HT-29 (cell line): ENCODE measurements around the gene USP8. TPM values are rescaled to one million over a fixed set of nuclear protein-coding genes. Genes with fewer than 3 reads are reported as not detected.
"Not testable (repeated sequence)": the region's sequence is repeated elsewhere in the genome, so short reads cannot be mapped to it uniquely, and the experiment has no call there.

Experiments
- DNase-seq: peaks from one replicate; pipeline ENCODE4 v3.0.0-alpha.2; 2015; ENCODE audit warnings: low spot score
- total RNA-seq: library from RNA; depleted of rRNA; stranded (reverse); fragments of >200 nt; shearing (Covaris generic); gene quantifications from 2 replicates; pipeline ENCODE4 v1.2.3, GENCODE V29; 2014

Gene USP8
- total RNA-seq, 1 experiment from 2014 or later: 25.6 TPM

- no peak for DNase-seq
Observed at GRCh38 chr15:50440932-50441331, 16.7 kb downstream of the USP8 start.

- DNase-seq: no peak
Observed at GRCh38 chr15:50452927-50453326, 28.7 kb downstream of the USP8 start.

- DNase-seq: no peak
Observed at GRCh38 chr15:50458348-50459112, 34.3 kb downstream of the USP8 start.

- DNase-seq: no peak
Observed at GRCh38 chr15:50463423-50464358, 39.5 kb downstream of the USP8 start.

- no peak for DNase-seq
Observed at GRCh38 chr15:50471072-50471471, 46.9 kb downstream of the USP8 start.

GRCh38 chr15:50476143-50476542, 51.9 kb downstream of the USP8 start:
- no peak for DNase-seq

- DNase-seq: no peak
Observed at GRCh38 chr15:50484781-50485180, 60.6 kb downstream of the USP8 start.

GRCh38 chr15:50485389-50485788, 61.2 kb downstream of the USP8 start:
- DNase-seq: no peak

- DNase-seq: no peak
Observed at GRCh38 chr15:50487287-50487686, 63.1 kb downstream of the USP8 start.

GRCh38 chr15:50493625-50494024, 69.4 kb downstream of the USP8 start:
- DNase-seq: no peak

GRCh38 chr15:50494547-50494946, 70.3 kb downstream of the USP8 start:
- not testable (repeated sequence) for DNase-seq

GRCh38 chr15:50496692-50497091, 72.5 kb downstream of the USP8 start:
- no peak for DNase-seq

- DNase-seq: no peak
Observed at GRCh38 chr15:50500352-50500751, 76.1 kb downstream of the USP8 start.

GRCh38 chr15:50501815-50502214, 77.6 kb downstream of the USP8 start:
- no peak for DNase-seq

- peak; percentile 17 for DNase-seq
Observed at GRCh38 chr15:50503144-50503543, 78.9 kb downstream of the USP8 start.

GRCh38 chr15:50505656-50506055, 81.5 kb downstream of the USP8 start:
- not testable (repeated sequence) for DNase-seq

GRCh38 chr15:50506121-50506520, 81.9 kb downstream of the USP8 start:
- DNase-seq: no peak

GRCh38 chr15:50513001-50513400, 88.8 kb downstream of the USP8 start:
- DNase-seq: no peak

GRCh38 chr15:50519740-50520425, 95.7 kb downstream of the USP8 start:
- no peak for DNase-seq

GRCh38 chr15:50523851-50524251, 99.6 kb downstream of the USP8 start:
- DNase-seq: no peak

- no peak for DNase-seq
Observed at GRCh38 chr15:50531163-50531562, 107.0 kb downstream of the USP8 start.

- DNase-seq: no peak
Observed at GRCh38 chr15:50531766-50532165, 107.6 kb downstream of the USP8 start.
